T47D (cell line): Measurements from ENCODE around the gene BMP7.

Experiments
- DNase-seq, 2 experiments: peaks; one replicate each; pipeline versions ENCODE4 v3.0.0 to v3.0.0-alpha.2; 2011 to 2012; ENCODE audit warnings: low read depth in 1 of 2, low spot score in 1 of 2
- JUND ChIP-seq: IDR thresholded peaks from 2 replicates; pipeline ENCODE4 v1.6.1; 2012; ENCODE audit warnings: low read depth
- in situ Hi-C: cut with HindIII; loops from 2 replicates; pipeline ENCODE4 v1.10.0; 2016; ENCODE audit warnings: low sequenced_read_pairs, low pct_unique_long_range_greater_than_20kb

BMP7 gene

GRCh38 chr20:57188576-57189079 lies 77.8 kb downstream of the BMP7 start:
- in situ Hi-C loops: no loop called here
- no peak for DNase-seq
- TF ChIP-seq JUND: no peak

- in situ Hi-C loops: no loop called here
- DNase-seq: no peak
- TF ChIP-seq JUND: no peak
Measured at GRCh38 chr20:57188056-57188455, 78.4 kb downstream of the BMP7 start.

GRCh38 chr20:57187068-57187634 lies 79.3 kb downstream of the BMP7 start:
- DNase-seq: no peak
- in situ Hi-C loops: no loop called here
- no peak for TF ChIP-seq JUND

- TF ChIP-seq JUND: no peak
- no peak for DNase-seq
- in situ Hi-C loops: no loop called here
Measured at GRCh38 chr20:57186192-57186591, 80.2 kb downstream of the BMP7 start.

GRCh38 chr20:57185188-57185743 lies 81.2 kb downstream of the BMP7 start:
- DNase-seq: no peak
- no peak for TF ChIP-seq JUND
- in situ Hi-C loops: no loop called here

- DNase-seq: no peak
- TF ChIP-seq JUND: no peak
- in situ Hi-C loops: no loop called here
Measured at GRCh38 chr20:57183457-57184009, 82.9 kb downstream of the BMP7 start.

GRCh38 chr20:57181639-57182038 lies 84.8 kb downstream of the BMP7 start:
- in situ Hi-C loops: no loop called here
- no peak for DNase-seq
- TF ChIP-seq JUND: no peak

- peak in 1 of 2 experiments; percentile 38 for DNase-seq
- in situ Hi-C loops: no loop called here
- TF ChIP-seq JUND: no peak
Measured at GRCh38 chr20:57180954-57181353, 85.5 kb downstream of the BMP7 start.

- in situ Hi-C loops: no loop called here
- no peak for DNase-seq
- no peak for TF ChIP-seq JUND
Measured at GRCh38 chr20:57180387-57180786, 86.1 kb downstream of the BMP7 start.

- no peak for DNase-seq
- no peak for TF ChIP-seq JUND
- in situ Hi-C loops: no loop called here
Measured at GRCh38 chr20:57179265-57179664, 87.2 kb downstream of the BMP7 start.

GRCh38 chr20:57178582-57179111 lies 87.8 kb downstream of the BMP7 start:
- TF ChIP-seq JUND: no peak
- DNase-seq: no peak
- in situ Hi-C loops: no loop called here

- DNase-seq: no peak
- in situ Hi-C loops: no loop called here
- no peak for TF ChIP-seq JUND
Measured at GRCh38 chr20:57177636-57178280, 88.7 kb downstream of the BMP7 start.

GRCh38 chr20:57176842-57177241 lies 89.6 kb downstream of the BMP7 start:
- DNase-seq: no peak
- in situ Hi-C loops: no loop called here
- no peak for TF ChIP-seq JUND
